ENCODE measurements around the gene ADAMTS16.

Gene ADAMTS16

GRCh38 chr5:5154733-5155132 lies 14.6 kb downstream of the ADAMTS16 start:
- no peak for DNase-seq (ENCODE audit: insufficient read length, low spot score)
- FAIRE-seq = no peak
- TF ChIP-seq PAX5 (IDR thresholded peaks at IDR 0.05; ENCODE audit: insufficient read depth, low read length, severe bottlenecking) (no peak), POU2F2 (IDR thresholded peaks at IDR 0.05; ENCODE audit: low read depth, low read length) (no peak), POLR2A (IDR thresholded peaks at IDR 0.05; ENCODE audit: low read depth, low read length) (no peak), TAF1 (IDR thresholded peaks at IDR 0.05; ENCODE audit: low read depth, low read length) (no peak), SPI1 (IDR thresholded peaks at IDR 0.05; ENCODE audit: low read depth, low read length) (no peak), POLR2AphosphoS5 (IDR thresholded peaks at IDR 0.05; ENCODE audit: low read depth, low read length) (no peak)

- TF ChIP-seq POLR2AphosphoS5 (IDR thresholded peaks at IDR 0.05; ENCODE audit: low read depth, low read length) = no peak
- TF ChIP-seq TAF1 (IDR thresholded peaks at IDR 0.05; ENCODE audit: low read depth, low read length) = no peak
- no peak for TF ChIP-seq POU2F2 (IDR thresholded peaks at IDR 0.05; ENCODE audit: low read depth, low read length)
- TF ChIP-seq PAX5 (IDR thresholded peaks at IDR 0.05; ENCODE audit: insufficient read depth, low read length, severe bottlenecking) = no peak
- no peak; the same call in 1 of the 2 replicates for TF ChIP-seq SPI1 (IDR thresholded peaks at IDR 0.05; ENCODE audit: low read depth, low read length)
- no peak for TF ChIP-seq POLR2A (IDR thresholded peaks at IDR 0.05; ENCODE audit: low read depth, low read length)
- FAIRE-seq (no peak), DNase-seq (ENCODE audit: insufficient read length, low spot score) (no peak)
Observed at GRCh38 chr5:5155617-5156016, 15.5 kb downstream of the ADAMTS16 start.

- TF ChIP-seq PAX5 (IDR thresholded peaks at IDR 0.05; ENCODE audit: insufficient read depth, low read length, severe bottlenecking) (no peak), POLR2A (IDR thresholded peaks at IDR 0.05; ENCODE audit: low read depth, low read length) (no peak), TAF1 (IDR thresholded peaks at IDR 0.05; ENCODE audit: low read depth, low read length) (no peak), POLR2AphosphoS5 (IDR thresholded peaks at IDR 0.05; ENCODE audit: low read depth, low read length) (no peak), SPI1 (IDR thresholded peaks at IDR 0.05; ENCODE audit: low read depth, low read length) (no peak), POU2F2 (IDR thresholded peaks at IDR 0.05; ENCODE audit: low read depth, low read length) (no peak)
- DNase-seq (ENCODE audit: insufficient read length, low spot score) = no peak
- FAIRE-seq = no peak
Observed at GRCh38 chr5:5156471-5157082, 16.4 kb downstream of the ADAMTS16 start.

GRCh38 chr5:5158472-5158895 lies 18.4 kb downstream of the ADAMTS16 start:
- FAIRE-seq = no peak
- no peak for DNase-seq (ENCODE audit: insufficient read length, low spot score)

GRCh38 chr5:5159282-5160103 lies 19.4 kb downstream of the ADAMTS16 start:
- no peak for DNase-seq (ENCODE audit: insufficient read length, low spot score)
- no peak for FAIRE-seq
- TF ChIP-seq POU2F2 (IDR thresholded peaks at IDR 0.05; ENCODE audit: low read depth, low read length) = no peak
- TF ChIP-seq SPI1 (IDR thresholded peaks at IDR 0.05; ENCODE audit: low read depth, low read length) = no peak
- TF ChIP-seq POLR2AphosphoS5 (IDR thresholded peaks at IDR 0.05; ENCODE audit: low read depth, low read length) = no peak
- no peak for TF ChIP-seq TAF1 (IDR thresholded peaks at IDR 0.05; ENCODE audit: low read depth, low read length)
- no peak for TF ChIP-seq POLR2A (IDR thresholded peaks at IDR 0.05; ENCODE audit: low read depth, low read length)
- TF ChIP-seq PAX5 (IDR thresholded peaks at IDR 0.05; ENCODE audit: insufficient read depth, low read length, severe bottlenecking) = no peak

More at GRCh38 chr5:5158472-5158895, 18.4 kb downstream of the ADAMTS16 start:
- no peak for TF ChIP-seq POU2F2 (IDR thresholded peaks at IDR 0.05; ENCODE audit: low read depth, low read length)
- TF ChIP-seq SPI1 (IDR thresholded peaks at IDR 0.05; ENCODE audit: low read depth, low read length) = no peak
- no peak for TF ChIP-seq PAX5 (IDR thresholded peaks at IDR 0.05; ENCODE audit: insufficient read depth, low read length, severe bottlenecking)
- no peak for TF ChIP-seq TAF1 (IDR thresholded peaks at IDR 0.05; ENCODE audit: low read depth, low read length)
- no peak for TF ChIP-seq POLR2AphosphoS5 (IDR thresholded peaks at IDR 0.05; ENCODE audit: low read depth, low read length)
- no peak for TF ChIP-seq POLR2A (IDR thresholded peaks at IDR 0.05; ENCODE audit: low read depth, low read length)

GRCh38 chr5:5164163-5164562 lies 24.0 kb downstream of the ADAMTS16 start:
- TF ChIP-seq TAF1 (IDR thresholded peaks at IDR 0.05; ENCODE audit: low read depth, low read length) (no peak), POLR2AphosphoS5 (IDR thresholded peaks at IDR 0.05; ENCODE audit: low read depth, low read length) (no peak), POU2F2 (IDR thresholded peaks at IDR 0.05; ENCODE audit: low read depth, low read length) (no peak), POLR2A (IDR thresholded peaks at IDR 0.05; ENCODE audit: low read depth, low read length) (no peak), PAX5 (IDR thresholded peaks at IDR 0.05; ENCODE audit: insufficient read depth, low read length, severe bottlenecking) (no peak), SPI1 (IDR thresholded peaks at IDR 0.05; ENCODE audit: low read depth, low read length) (no peak)
- FAIRE-seq (no peak), DNase-seq (ENCODE audit: insufficient read length, low spot score) (no peak)

- FAIRE-seq = no peak
- TF ChIP-seq TAF1 (IDR thresholded peaks at IDR 0.05; ENCODE audit: low read depth, low read length) (no peak), SPI1 (IDR thresholded peaks at IDR 0.05; ENCODE audit: low read depth, low read length) (no peak), POU2F2 (IDR thresholded peaks at IDR 0.05; ENCODE audit: low read depth, low read length) (no peak), POLR2A (IDR thresholded peaks at IDR 0.05; ENCODE audit: low read depth, low read length) (no peak), PAX5 (IDR thresholded peaks at IDR 0.05; ENCODE audit: insufficient read depth, low read length, severe bottlenecking) (no peak), POLR2AphosphoS5 (IDR thresholded peaks at IDR 0.05; ENCODE audit: low read depth, low read length) (no peak)
- no peak for DNase-seq (ENCODE audit: insufficient read length, low spot score)
Observed at GRCh38 chr5:5165541-5166002, 25.4 kb downstream of the ADAMTS16 start.

GRCh38 chr5:5169466-5169865 lies 29.3 kb downstream of the ADAMTS16 start:
- DNase-seq (ENCODE audit: insufficient read length, low spot score) (no peak), FAIRE-seq (no peak)
- TF ChIP-seq SPI1 (IDR thresholded peaks at IDR 0.05; ENCODE audit: low read depth, low read length) (no peak), POU2F2 (IDR thresholded peaks at IDR 0.05; ENCODE audit: low read depth, low read length) (no peak), PAX5 (IDR thresholded peaks at IDR 0.05; ENCODE audit: insufficient read depth, low read length, severe bottlenecking) (no peak), POLR2A (IDR thresholded peaks at IDR 0.05; ENCODE audit: low read depth, low read length) (no peak), TAF1 (IDR thresholded peaks at IDR 0.05; ENCODE audit: low read depth, low read length) (no peak), POLR2AphosphoS5 (IDR thresholded peaks at IDR 0.05; ENCODE audit: low read depth, low read length) (no peak)

- no peak for DNase-seq (ENCODE audit: insufficient read length, low spot score)
- FAIRE-seq = no peak
- TF ChIP-seq TAF1 (IDR thresholded peaks at IDR 0.05; ENCODE audit: low read depth, low read length) (no peak), SPI1 (IDR thresholded peaks at IDR 0.05; ENCODE audit: low read depth, low read length) (no peak), PAX5 (IDR thresholded peaks at IDR 0.05; ENCODE audit: insufficient read depth, low read length, severe bottlenecking) (no peak), POU2F2 (IDR thresholded peaks at IDR 0.05; ENCODE audit: low read depth, low read length) (no peak), POLR2AphosphoS5 (IDR thresholded peaks at IDR 0.05; ENCODE audit: low read depth, low read length) (no peak), POLR2A (IDR thresholded peaks at IDR 0.05; ENCODE audit: low read depth, low read length) (no peak)
Observed at GRCh38 chr5:5178136-5178535, 38.0 kb downstream of the ADAMTS16 start.
